GM12878 (cell line): ENCODE results near the gene PDCD6IP.

Experiments
- ATF3 ChIP-seq: IDR thresholded peaks from 2 replicates; pipeline ENCODE4 v1.6.1; 2011; ENCODE audit warnings: low read depth, mild to moderate bottlenecking, low read length, moderate library complexity, borderline replicate concordance; ENCODE audit errors: extremely low read depth
- CEBPB ChIP-seq, 2 experiments: fragments of 150-350 bp in 1 of 2; IDR thresholded peaks; 2 replicates each; pipeline ENCODE4 v1.6.1; 2012 to 2014; ENCODE audit warnings: low read depth in 2 of 2, low read length in 2 of 2, borderline replicate concordance in 1 of 2, inconsistent platforms in 1 of 2
- CTCF ChIP-seq, 3 experiments: IDR thresholded peaks in 2 of 3; conservative IDR thresholded peaks in 1 of 3; 2 replicates each; pipeline ENCODE4 v1.5.1; 2011; ENCODE audit warnings: low read depth in 3 of 3, low read length in 3 of 3, mild to moderate bottlenecking in 3 of 3, control low read depth in 2 of 3, moderate library complexity in 2 of 3, inconsistent platforms in 1 of 3, mixed read lengths in 1 of 3; ENCODE audit not compliant: control insufficient read depth in 2 of 3, insufficient read depth in 1 of 3; ENCODE audit errors: extremely low read depth in 1 of 3
- EGR1 ChIP-seq, 2 experiments: IDR thresholded peaks; 1 replicate in 1 of 2; 2 replicates in 1 of 2; pipeline ENCODE4 v1.6.1; 2011 to 2012; ENCODE audit warnings: low read depth in 2 of 2, low read length in 2 of 2, borderline replicate concordance in 1 of 2, mild to moderate bottlenecking in 1 of 2, moderate library complexity in 1 of 2
- EP300 ChIP-seq, 2 experiments: fragments of 150-350 bp in 1 of 2; IDR thresholded peaks; 2 replicates each; pipeline ENCODE4 v1.6.1; 2011 to 2012; ENCODE audit warnings: low read depth in 2 of 2, low read length in 2 of 2, borderline replicate concordance in 1 of 2, improper control_type of control experiment in 1 of 2, inconsistent platforms in 1 of 2; ENCODE audit not compliant: control insufficient read depth in 1 of 2
- ETV6 ChIP-seq, 2 experiments: fragments of 450-650 bp in 1 of 2; IDR thresholded peaks in 1 of 2; conservative IDR thresholded peaks in 1 of 2; 2 replicates each; pipeline ENCODE4 v1.6.1; 2014; ENCODE audit warnings: antibody characterized with exemption in 1 of 2, borderline replicate concordance in 1 of 2, low read depth in 1 of 2, mild to moderate bottlenecking in 1 of 2, moderate library complexity in 1 of 2
- POLR2A ChIP-seq: IDR thresholded peaks from 2 replicates; pipeline ENCODE4 v1.6.1; 2011; ENCODE audit warnings: low read depth, mild to moderate bottlenecking, low read length
- SMC3 ChIP-seq: IDR thresholded peaks from 2 replicates; pipeline ENCODE4 v1.6.1; 2011; ENCODE audit warnings: low read length, improper control_type of control experiment, borderline replicate concordance
- YY1 ChIP-seq: IDR thresholded peaks from 2 replicates; pipeline ENCODE4 v1.6.1; 2011; ENCODE audit warnings: low read depth, mild to moderate bottlenecking, low read length

- TF ChIP-seq CTCF (IDR thresholded peaks at IDR 0.05 in 2 of 3, conservative IDR thresholded peaks at IDR 0.05 in 1 of 3; ENCODE audit: control insufficient read depth in 2 of 3, extremely low read depth in 1 of 3, insufficient read depth in 1 of 3, low read depth in 3 of 3, low read length in 3 of 3) (no peak), ATF3 (no peak), EP300 (IDR thresholded peaks at IDR 0.05; ENCODE audit: borderline replicate concordance in 1 of 2, control insufficient read depth in 1 of 2, low read depth in 2 of 2, low read length in 2 of 2) (no peak), POLR2A (no peak), SMC3 (no peak), YY1 (no peak), ETV6 (conservative IDR thresholded peaks at IDR 0.05 in 1 of 2, IDR thresholded peaks at IDR 0.05 in 1 of 2; ENCODE audit: borderline replicate concordance in 1 of 2, low read depth in 1 of 2) (no peak), CEBPB (IDR thresholded peaks at IDR 0.05; ENCODE audit: borderline replicate concordance in 1 of 2, low read depth in 2 of 2, low read length in 2 of 2) (no peak), EGR1 (IDR thresholded peaks at IDR 0.05; ENCODE audit: borderline replicate concordance in 1 of 2, low read depth in 2 of 2, low read length in 2 of 2) (no peak)
Observed at GRCh38 chr3:33775363-33775762, 23.1 kb upstream of the PDCD6IP start.
